Heart left ventricle (tissue), 13 donors: ENCODE measurements around the gene AFAP1L2.

Experiments used
- POLR2A ChIP-seq, 2 donors: fragments of 450-650 bp; IDR thresholded peaks; one replicate each; pipeline ENCODE4 v1.6.1; 2017; ENCODE audit warnings: antibody characterized with exemption in 2 of 2, mild to moderate bottlenecking in 2 of 2, moderate library complexity in 2 of 2
- TF ChIP-seq, protein P1 (sequence below), 12 donors: fragments of 200-600 bp; sonication (generic) in 4 of 12; IDR thresholded peaks; one replicate each; pipeline versions ENCODE4 v1.5.0 to v1.8.0; 2018 to 2022; ENCODE audit warnings: antibody characterized with exemption in 12 of 12, mild to moderate bottlenecking in 5 of 12
- donor health status: ischemic (EF 13 %, LVEDD 7.1; RV severe dilation, severe dysfunction).
- donor health status: DM: no; HTN: yes; CAD: no.
- donor health status: DM: no; HTN: no; CAD: no.
- donor health status: ischemic (EF 25% LVEDD 6.9; RV normal size, moderate dysfunction).
- donor health status: ischemic (EF 25% LVEDD 5.7; RV mildly dilated, moderate dysfunction).
- donor health status: ischemic (EF 35%, LVEDD 5.7; RV mildly dilated, moderate dysfunction).
- donor health status: nonischemic (EF 11% LVEDD 7.7; RV severe dilation, severe dysfunction).
- donor health status: DM: yes; HTN: yes; CAD: no.
- donor health status: PGD.
- donor health status: ischemic (EF 29% LVEDD 5.4; RV normal size, mild dysfunction).
- donor health status: nonischemic (EF 23%, LVEDD 6.1; RV moderate dilation, normal function).

DNA sequence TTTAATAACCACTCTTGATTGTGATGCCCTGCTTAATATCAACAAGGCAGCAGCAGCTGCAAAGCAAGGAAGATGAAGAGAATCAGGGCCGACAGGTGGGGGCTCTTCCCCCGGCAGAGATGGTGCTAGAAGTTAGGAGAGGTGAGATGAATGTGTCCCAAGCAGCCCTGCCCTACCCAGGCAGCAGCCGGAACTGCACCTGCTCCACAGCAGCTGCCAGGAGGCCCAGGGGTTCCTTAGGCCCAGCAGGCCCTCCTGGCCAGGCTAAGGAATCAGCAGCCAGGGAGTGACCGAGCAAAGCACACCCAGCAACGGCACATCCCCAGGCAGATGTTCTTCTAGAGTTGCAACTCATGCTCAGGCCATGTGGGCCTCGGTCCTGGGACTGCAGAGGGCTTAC lies 17.9 kb downstream of the AFAP1L2 start:
- TF ChIP-seq, protein P1, sequence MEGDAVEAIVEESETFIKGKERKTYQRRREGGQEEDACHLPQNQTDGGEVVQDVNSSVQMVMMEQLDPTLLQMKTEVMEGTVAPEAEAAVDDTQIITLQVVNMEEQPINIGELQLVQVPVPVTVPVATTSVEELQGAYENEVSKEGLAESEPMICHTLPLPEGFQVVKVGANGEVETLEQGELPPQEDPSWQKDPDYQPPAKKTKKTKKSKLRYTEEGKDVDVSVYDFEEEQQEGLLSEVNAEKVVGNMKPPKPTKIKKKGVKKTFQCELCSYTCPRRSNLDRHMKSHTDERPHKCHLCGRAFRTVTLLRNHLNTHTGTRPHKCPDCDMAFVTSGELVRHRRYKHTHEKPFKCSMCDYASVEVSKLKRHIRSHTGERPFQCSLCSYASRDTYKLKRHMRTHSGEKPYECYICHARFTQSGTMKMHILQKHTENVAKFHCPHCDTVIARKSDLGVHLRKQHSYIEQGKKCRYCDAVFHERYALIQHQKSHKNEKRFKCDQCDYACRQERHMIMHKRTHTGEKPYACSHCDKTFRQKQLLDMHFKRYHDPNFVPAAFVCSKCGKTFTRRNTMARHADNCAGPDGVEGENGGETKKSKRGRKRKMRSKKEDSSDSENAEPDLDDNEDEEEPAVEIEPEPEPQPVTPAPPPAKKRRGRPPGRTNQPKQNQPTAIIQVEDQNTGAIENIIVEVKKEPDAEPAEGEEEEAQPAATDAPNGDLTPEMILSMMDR (IDR thresholded peaks at IDR 0.05) = no peak
- no peak for TF ChIP-seq POLR2A (IDR thresholded peaks at IDR 0.05)
